Lower leg skin (tissue), 3 donors: Measurements from ENCODE around the gene COLGALT1.

ENCODE experiments used
- CTCF ChIP-seq, 3 donors: fragments of 450-650 bp; IDR thresholded peaks; one replicate each; pipeline ENCODE4 v1.5.1; 2016; ENCODE audit warnings: antibody characterized with exemption in 3 of 3, mild to moderate bottlenecking in 3 of 3, moderate library complexity in 2 of 3
- POLR2A ChIP-seq, 2 donors: fragments of 450-650 bp; IDR thresholded peaks; one replicate each; pipeline ENCODE4 v1.6.1; 2016 to 2017; ENCODE audit warnings: antibody characterized with exemption in 2 of 2, mild to moderate bottlenecking in 1 of 2, moderate library complexity in 1 of 2

- TF ChIP-seq CTCF (IDR thresholded peaks at IDR 0.05) (no peak), POLR2A (IDR thresholded peaks at IDR 0.05) (no peak)
Observed at GRCh38 chr19:17520865-17521264, 34.6 kb upstream of the COLGALT1 start.
